ENCODE measurements around the gene ZC3H4. TPM values are rescaled to one million over a fixed set of nuclear protein-coding genes. Genes with fewer than 3 reads are reported as not detected.

The ZC3H4 gene
- total RNA-seq, 4 donors from 2014 or later = 16.4 to 26.2 (median 20.1) TPM

DNA sequence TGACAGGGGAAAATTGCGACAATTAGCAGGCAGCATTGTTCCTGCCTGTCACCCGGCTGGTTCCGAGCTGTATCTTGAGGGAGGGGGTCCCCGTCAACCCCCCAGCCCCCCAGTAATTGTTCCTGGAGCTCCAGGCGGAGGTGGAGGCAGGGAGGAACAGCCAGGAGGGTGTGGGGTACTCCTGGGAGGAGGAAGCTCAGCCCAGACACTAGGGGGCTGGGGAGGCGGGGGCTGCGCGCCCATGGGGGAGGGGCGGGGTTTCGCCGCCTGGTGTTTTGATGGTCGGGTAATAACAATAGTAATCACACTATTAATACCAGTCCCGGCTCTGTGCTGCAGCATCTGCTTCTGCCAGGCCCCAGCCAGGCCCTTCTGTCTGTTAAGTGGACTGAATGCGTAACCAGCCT is 85.4 kb downstream of the ZC3H4 start:
- no peak for DNase-seq
- WGBS, 2 donors = 14 to 23% methylated on average over 7 to 11 of the region's 14 CpGs
- peaks cover 0 to 95% (median 17%) of the 10 kb centered on the region in 4 donors for H3K27me3 ChIP-seq
- no peak for TF ChIP-seq POLR2A (IDR thresholded peaks at IDR 0.05)
- TF ChIP-seq, protein P1, sequence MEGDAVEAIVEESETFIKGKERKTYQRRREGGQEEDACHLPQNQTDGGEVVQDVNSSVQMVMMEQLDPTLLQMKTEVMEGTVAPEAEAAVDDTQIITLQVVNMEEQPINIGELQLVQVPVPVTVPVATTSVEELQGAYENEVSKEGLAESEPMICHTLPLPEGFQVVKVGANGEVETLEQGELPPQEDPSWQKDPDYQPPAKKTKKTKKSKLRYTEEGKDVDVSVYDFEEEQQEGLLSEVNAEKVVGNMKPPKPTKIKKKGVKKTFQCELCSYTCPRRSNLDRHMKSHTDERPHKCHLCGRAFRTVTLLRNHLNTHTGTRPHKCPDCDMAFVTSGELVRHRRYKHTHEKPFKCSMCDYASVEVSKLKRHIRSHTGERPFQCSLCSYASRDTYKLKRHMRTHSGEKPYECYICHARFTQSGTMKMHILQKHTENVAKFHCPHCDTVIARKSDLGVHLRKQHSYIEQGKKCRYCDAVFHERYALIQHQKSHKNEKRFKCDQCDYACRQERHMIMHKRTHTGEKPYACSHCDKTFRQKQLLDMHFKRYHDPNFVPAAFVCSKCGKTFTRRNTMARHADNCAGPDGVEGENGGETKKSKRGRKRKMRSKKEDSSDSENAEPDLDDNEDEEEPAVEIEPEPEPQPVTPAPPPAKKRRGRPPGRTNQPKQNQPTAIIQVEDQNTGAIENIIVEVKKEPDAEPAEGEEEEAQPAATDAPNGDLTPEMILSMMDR (IDR thresholded peaks at IDR 0.05) = no peak
- peaks cover 0 to 10% (median under 1%) of the 10 kb centered on the region in 3 donors for H3K4me1 ChIP-seq
- no peaks in the 10 kb centered on the region for H3K9me3 ChIP-seq
- intact Hi-C loops (cut with DNase I) = no loop called here
- H3K4me3 ChIP-seq = no peak overlapping the region
- no peaks in the 10 kb centered on the region for H3K36me3 ChIP-seq
- no peak overlapping the region for H3K27ac ChIP-seq

DNA sequence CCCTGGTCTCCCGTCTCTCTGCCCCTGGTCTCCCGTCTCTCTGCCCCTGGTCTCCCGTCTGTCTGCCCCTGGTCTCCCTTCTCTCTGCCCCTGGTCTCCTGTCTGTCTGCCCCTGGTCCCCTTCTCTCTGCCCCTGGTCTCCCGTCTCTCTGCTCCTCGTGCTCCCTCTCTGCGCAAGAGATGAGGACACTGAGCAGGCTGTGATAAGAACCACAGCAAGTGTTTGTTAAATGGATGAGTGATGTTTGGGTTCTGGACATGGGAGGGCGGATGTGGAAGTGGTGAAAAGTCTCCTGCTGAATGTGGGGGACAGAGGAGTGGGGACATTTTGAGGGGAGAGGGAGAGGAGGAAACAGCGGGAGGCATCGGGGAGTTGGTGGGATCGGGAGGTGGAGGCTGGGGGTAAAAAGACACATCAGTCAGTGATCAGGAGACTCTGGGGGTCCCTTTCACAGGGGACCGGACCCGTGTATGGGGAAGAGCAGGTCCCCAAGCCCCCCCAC is 85.9 kb downstream of the ZC3H4 start:
- DNase-seq = no peak
- WGBS, 2 donors = 22 to 44% methylated on average over 6 to 8 of the region's 12 CpGs
- Histone ChIP-seq H3K36me3 (no peaks in the 10 kb centered on the region), H3K27me3 (peaks cover 3 to 95% (median 22%) of the 10 kb centered on the region in 4 donors), H3K27ac (no peak overlapping the region), H3K4me1 (peaks cover 0 to 16% (median 5%) of the 10 kb centered on the region in 3 donors), H3K4me3 (no peak overlapping the region), H3K9me3 (no peaks in the 10 kb centered on the region)
- intact Hi-C loops (cut with DNase I) = no loop called here
- TF ChIP-seq, protein P1 (IDR thresholded peaks at IDR 0.05) = no peak
- no peak for TF ChIP-seq POLR2A (IDR thresholded peaks at IDR 0.05)

DNA sequence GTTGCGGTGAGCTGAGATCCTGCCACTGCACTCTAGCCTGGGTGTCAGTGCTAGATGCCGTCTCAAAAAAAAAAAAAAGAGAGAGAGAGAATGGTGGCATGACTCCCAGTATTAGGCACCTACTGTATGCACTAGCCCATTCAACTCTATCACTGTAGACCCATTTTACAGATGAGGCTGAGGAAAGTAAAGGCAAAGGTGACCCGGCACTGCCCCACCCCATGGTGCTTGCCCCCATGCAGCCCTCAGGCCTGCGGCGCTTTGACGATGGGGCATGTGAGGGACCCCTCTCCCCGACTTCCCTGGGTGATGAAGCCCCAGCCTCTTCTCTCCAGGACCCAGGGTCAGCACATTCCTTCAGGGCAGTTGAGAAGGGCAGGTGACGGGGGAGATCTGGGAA is 86.7 kb downstream of the ZC3H4 start:
- 83 to 92% methylated on average over 7 to 8 of the region's 8 CpGs for WGBS, 2 donors
- no peaks in the 10 kb centered on the region for H3K9me3 ChIP-seq
- no peak overlapping the region for H3K4me3 ChIP-seq
- TF ChIP-seq, protein P1 (IDR thresholded peaks at IDR 0.05) = no peak
- no peak for TF ChIP-seq POLR2A (IDR thresholded peaks at IDR 0.05)
- no peak for DNase-seq
- no peaks in the 10 kb centered on the region for H3K36me3 ChIP-seq
- no peak overlapping the region for H3K27ac ChIP-seq
- intact Hi-C loops (cut with DNase I) = no loop called here
- H3K4me1 ChIP-seq = peaks cover 0 to 16% (median 5%) of the 10 kb centered on the region in 3 donors
- H3K27me3 ChIP-seq = peaks cover 10 to 95% (median 29%) of the 10 kb centered on the region in 4 donors

GRCh38 chr19:47026156-47026555 is 87.4 kb downstream of the ZC3H4 start:
- WGBS, 2 donors = 63 to 92% methylated on average over 2 of the region's 2 CpGs
- Histone ChIP-seq H3K4me1 (peaks cover 6 to 22% (median 12%) of the 10 kb centered on the region in 3 donors), H3K27ac (no peak overlapping the region), H3K36me3 (no peaks in the 10 kb centered on the region), H3K27me3 (peaks cover 17 to 95% (median 36%) of the 10 kb centered on the region in 4 donors), H3K4me3 (no peak overlapping the region), H3K9me3 (no peaks in the 10 kb centered on the region)
- DNase-seq = no peak
- TF ChIP-seq, protein P1 (IDR thresholded peaks at IDR 0.05) = no peak
- TF ChIP-seq POLR2A (IDR thresholded peaks at IDR 0.05) = no peak
- intact Hi-C loops (cut with DNase I) = no loop called here

GRCh38 chr19:47024502-47024901 is 89.1 kb downstream of the ZC3H4 start:
- 73 to 80% methylated on average over 5 of the region's 5 CpGs for WGBS, 2 donors
- intact Hi-C loops (cut with DNase I) = no loop called here

More at GRCh38 chr19:47024502-47024901, 89.1 kb downstream of the ZC3H4 start:
- TF ChIP-seq, protein P1 (IDR thresholded peaks at IDR 0.05) = no peak
- no peak for TF ChIP-seq POLR2A (IDR thresholded peaks at IDR 0.05)
- Histone ChIP-seq H3K4me1 (peaks cover 23 to 39% (median 23%) of the 10 kb centered on the region in 3 donors), H3K27ac (no peak overlapping the region), H3K27me3 (peaks cover 29 to 99% (median 43%) of the 10 kb centered on the region in 4 donors), H3K9me3 (no peaks in the 10 kb centered on the region), H3K36me3 (no peaks in the 10 kb centered on the region), H3K4me3 (no peak overlapping the region)
- DNase-seq = no peak
